ENCODE results near the gene FEN1. TPM values are rescaled to one million over a fixed set of nuclear protein-coding genes. Genes with fewer than 3 reads are reported as not detected.

The FEN1 gene
- polyA plus RNA-seq, 1 of the 3 experiments (the other 2 are of a cell fraction) = 35.9 TPM

- no peak overlapping the region for H3K9ac ChIP-seq
- H3K4me2 ChIP-seq = no peak overlapping the region
- H3K4me3 ChIP-seq (ENCODE audit: low read depth in 2 of 2, low read length in 1 of 2) = no peak overlapping the region; a peak in 1 of 4 replicates
- ChIA-PET CTCF (interaction anchor here (0.5 to 9.1 kb wide), 49 partner anchors 9 to 368 kb away, joined by 3 to 285 read pairs (median 4); partner anchors contain the start of genes FADS2, FEN1 and TMEM258), POLR2A (interaction anchor here (0.7 to 2.5 kb wide), 7 partner anchors 15 to 347 kb away, joined by 3 to 23 read pairs (median 3); partner anchors contain the start of genes FEN1 and TMEM258)
- no peak overlapping the region for H3K27ac ChIP-seq (ENCODE audit: low read depth in 2 of 2, low read length in 1 of 2)
- no peaks in the 10 kb centered on the region for H4K20me1 ChIP-seq (ENCODE audit: insufficient read depth)
- H3K4me1 ChIP-seq (ENCODE audit: control insufficient read depth in 1 of 2, insufficient read depth in 2 of 2, low read depth in 1 of 2, low read length in 1 of 2) = peaks cover 0 to 15% of the 10 kb centered on the region in 2 experiments; a peak in 1 of 4 replicates
- no peaks in the 10 kb centered on the region for H3K9me3 ChIP-seq
- no peaks in the 10 kb centered on the region for H3K9me2 ChIP-seq
- no peaks in the 10 kb centered on the region for H3K79me2 ChIP-seq (ENCODE audit: insufficient read depth)
- no peak overlapping the region for H2AFZ ChIP-seq (ENCODE audit: low read depth)
- no peaks in the 10 kb centered on the region for H3K36me3 ChIP-seq (replicated peaks in 1 of 2; ENCODE audit: control insufficient read depth in 1 of 2, insufficient read depth in 2 of 2, low read length in 1 of 2)
- H3K27me3 ChIP-seq (ENCODE audit: insufficient read depth) = no peaks in the 10 kb centered on the region
- 50% methylated on average over 2 of the region's 3 CpGs for WGBS (ENCODE audit: low lambda C conversion rate)
- TF ChIP-seq CTCF (IDR thresholded peaks at IDR 0.05) = no peak; the same call in 1 of the 2 replicates
- TF ChIP-seq RFX5 (IDR thresholded peaks at IDR 0.05; ENCODE audit: low read length) = no peak
- TF ChIP-seq MEF2A (IDR thresholded peaks at IDR 0.05; ENCODE audit: borderline replicate concordance, low read depth) = no peak
- no peak for TF ChIP-seq PBX3 (IDR thresholded peaks at IDR 0.05)
- no peak for TF ChIP-seq POLR2AphosphoS5 (IDR thresholded peaks at IDR 0.05; ENCODE audit: low read depth, low read length)
- TF ChIP-seq GATA2 (CRISPR knock-in tag; IDR thresholded peaks at IDR 0.05) = no peak
- TF ChIP-seq FOXM1 (IDR thresholded peaks at IDR 0.05; ENCODE audit: low read depth) = no peak
- TF ChIP-seq JUND (IDR thresholded peaks at IDR 0.05) = no peak
- no peak for TF ChIP-seq USF1 (IDR thresholded peaks at IDR 0.05; ENCODE audit: borderline replicate concordance, low read depth)
- TF ChIP-seq NRF1 (IDR thresholded peaks at IDR 0.05; ENCODE audit: low read depth, low read length) = no peak
- H3F3A ChIP-seq (replicated peaks; ENCODE audit: insufficient read depth) = no peaks in the 10 kb centered on the region
- DNase-seq = no peak
These were observed 44.8 kb upstream of the FEN1 start for GRCh38 chr11:61747967-61748285.

- no peaks in the 10 kb centered on the region for H3K36me3 ChIP-seq (replicated peaks in 1 of 2; ENCODE audit: control insufficient read depth in 1 of 2, insufficient read depth in 2 of 2, low read length in 1 of 2)
- H3K27me3 ChIP-seq (ENCODE audit: insufficient read depth) = no peaks in the 10 kb centered on the region
- POLR2A ChIA-PET = no interaction called here
- H3F3A ChIP-seq (replicated peaks; ENCODE audit: insufficient read depth) = no peaks in the 10 kb centered on the region
- H3K27ac ChIP-seq (ENCODE audit: low read depth in 2 of 2, low read length in 1 of 2) = no peak overlapping the region
- H2AFZ ChIP-seq (ENCODE audit: low read depth) = no peak overlapping the region
- no peaks in the 10 kb centered on the region for H4K20me1 ChIP-seq (ENCODE audit: insufficient read depth)
- no peaks in the 10 kb centered on the region for H3K79me2 ChIP-seq (ENCODE audit: insufficient read depth)
- H3K4me1 ChIP-seq (ENCODE audit: control insufficient read depth in 1 of 2, insufficient read depth in 2 of 2, low read depth in 1 of 2, low read length in 1 of 2) = peaks cover 0 to 18% of the 10 kb centered on the region in 2 experiments; a peak in 1 of 4 replicates
- whole genome bisulfite sequencing (ENCODE audit: low lambda C conversion rate) = 81% methylated on average over 17 of the region's 21 CpGs
- no peak overlapping the region for H3K4me3 ChIP-seq (ENCODE audit: low read depth in 2 of 2, low read length in 1 of 2)
- H3K4me2 ChIP-seq = no peak overlapping the region
- H3K9me2 ChIP-seq = no peaks in the 10 kb centered on the region
- no peaks in the 10 kb centered on the region for H3K9me3 ChIP-seq
- CTCF ChIA-PET = interaction anchor here (0.9 to 9.1 kb wide), 10 partner anchors 12 to 358 kb away, joined by 3 to 285 read pairs (median 28); partner anchors contain the start of genes FEN1 and TMEM258
- DNase-seq = no peak
- H3K9ac ChIP-seq = no peak overlapping the region
- TF ChIP-seq MXI1 (IDR thresholded peaks at IDR 0.05; ENCODE audit: low read depth, low read length) = no peak
- TF ChIP-seq JUND (IDR thresholded peaks at IDR 0.05) = no peak
- TF ChIP-seq YY1 (IDR thresholded peaks at IDR 0.05; ENCODE audit: low read depth) = no peak
- no peak for TF ChIP-seq PBX3 (IDR thresholded peaks at IDR 0.05)
- TF ChIP-seq RFX5 (IDR thresholded peaks at IDR 0.05; ENCODE audit: low read length) = no peak
- TF ChIP-seq TEAD4 (IDR thresholded peaks at IDR 0.05; ENCODE audit: borderline replicate concordance, insufficient read depth) = no peak
- no peak for TF ChIP-seq SMC3 (IDR thresholded peaks at IDR 0.05; ENCODE audit: low read depth, low read length)
- TF ChIP-seq NRF1 (IDR thresholded peaks at IDR 0.05; ENCODE audit: low read depth, low read length) = no peak
- no peak for TF ChIP-seq GATA2 (CRISPR knock-in tag; IDR thresholded peaks at IDR 0.05)
- TF ChIP-seq IRF3 (IDR thresholded peaks at IDR 0.05; ENCODE audit: low read depth, low read length) = no peak
- TF ChIP-seq TAF1 (IDR thresholded peaks at IDR 0.05; ENCODE audit: borderline replicate concordance, low read depth, low read length) = no peak
- TF ChIP-seq MEF2A (IDR thresholded peaks at IDR 0.05; ENCODE audit: borderline replicate concordance, low read depth) = no peak
- no peak for TF ChIP-seq MAX (IDR thresholded peaks at IDR 0.05; ENCODE audit: low read depth)
- no peak for TF ChIP-seq RXRA (IDR thresholded peaks at IDR 0.05; ENCODE audit: borderline replicate concordance, low read depth)
These were observed 43.0 kb upstream of the FEN1 start for GRCh38 chr11:61749591-61750217.
